HG02885 (cell line): Measurements from ENCODE around the gene CNTD1.

Experiments
- ATAC-seq: cut with Tn5 transposase; IDR thresholded peaks from one replicate; pipeline ENCODE4 v1.9.1; 2021; ENCODE audit warnings: mild to moderate bottlenecking; ENCODE audit not compliant: unreplicated experiment, poor library complexity

The CNTD1 gene

GRCh38 chr17:42803074-42803883, 4.6 kb downstream of the CNTD1 start:
- no peak for ATAC-seq

GRCh38 chr17:42804918-42805367, 6.3 kb downstream of the CNTD1 start:
- ATAC-seq: no peak

- ATAC-seq: no peak
Observed at GRCh38 chr17:42806249-42806648, 7.6 kb downstream of the CNTD1 start.

GRCh38 chr17:42809250-42809649, 10.6 kb downstream of the CNTD1 start:
- ATAC-seq: no peak

GRCh38 chr17:42814633-42815399, 16.2 kb downstream of the CNTD1 start:
- no peak for ATAC-seq

GRCh38 chr17:42817866-42818265, 19.2 kb downstream of the CNTD1 start:
- no peak for ATAC-seq

GRCh38 chr17:42818379-42818778, 19.7 kb downstream of the CNTD1 start:
- ATAC-seq: no peak

GRCh38 chr17:42819939-42820535, 21.4 kb downstream of the CNTD1 start:
- ATAC-seq: no peak

GRCh38 chr17:42821176-42821575, 22.5 kb downstream of the CNTD1 start:
- no peak for ATAC-seq

GRCh38 chr17:42827472-42827871, 28.8 kb downstream of the CNTD1 start:
- no peak for ATAC-seq

- ATAC-seq: no peak
Observed at GRCh38 chr17:42830971-42831370, 32.3 kb downstream of the CNTD1 start.

GRCh38 chr17:42832213-42832933, 33.7 kb downstream of the CNTD1 start:
- no peak for ATAC-seq

GRCh38 chr17:42832934-42833766, 34.5 kb downstream of the CNTD1 start, which contains the start of gene PSME3:
TSS of gene PSME3 (plus strand) at chr17:42833397. CDS start at chr17:42833632, 235 bp downstream.
- peak; percentile 79 for ATAC-seq

GRCh38 chr17:42833767-42834422, 35.2 kb downstream of the CNTD1 start:
- ATAC-seq: no peak

GRCh38 chr17:42835732-42836131, 37.1 kb downstream of the CNTD1 start:
- ATAC-seq: no peak

GRCh38 chr17:42841975-42842685, 43.5 kb downstream of the CNTD1 start:
- ATAC-seq: no peak

GRCh38 chr17:42843358-42843934, 44.8 kb downstream of the CNTD1 start:
- ATAC-seq: no peak

- no peak for ATAC-seq
Observed at GRCh38 chr17:42844271-42844670, 45.6 kb downstream of the CNTD1 start, which contains the start of gene AOC2. TSS of gene AOC2 (plus strand) at chr17:42844580. CDS start at chr17:42844627, 47 bp downstream.
